NT2/D1 (cell line): ENCODE data around the gene POU2F3.

Source experiments
- SUZ12 ChIP-seq: IDR thresholded peaks from 2 replicates; pipeline ENCODE4 v1.6.1; 2011; ENCODE audit not compliant: insufficient read length, insufficient read depth; ENCODE audit errors: extremely low read depth
- YY1 ChIP-seq: IDR thresholded peaks from 2 replicates; pipeline ENCODE4 v1.6.1; 2011; ENCODE audit not compliant: insufficient read length, insufficient read depth
- ZNF274 ChIP-seq: IDR thresholded peaks from 2 replicates; pipeline ENCODE4 v1.6.1; 2011; ENCODE audit warnings: mild to moderate bottlenecking, low read depth, low read length

- TF ChIP-seq ZNF274 = no peak
- no peak for TF ChIP-seq YY1
- no peak for TF ChIP-seq SUZ12
Observed at GRCh38 chr11:120284272-120284671, 44.3 kb downstream of the POU2F3 start.
